Retina (tissue), 1 donor: ENCODE data around the gene RITA1.

Experiments
- DNase-seq: peaks from one replicate; pipeline ENCODE4 v3.0.0-alpha.2; 2016

The RITA1 gene

GRCh38 chr12:113154351-113154973 is 31.1 kb upstream of the RITA1 start:
- DNase-seq = peak; percentile 74

- DNase-seq = no peak
Observed at GRCh38 chr12:113155060-113155459, 30.5 kb upstream of the RITA1 start.

- DNase-seq = no peak
Observed at GRCh38 chr12:113155646-113156045, 29.9 kb upstream of the RITA1 start.

GRCh38 chr12:113157218-113157859 is 28.2 kb upstream of the RITA1 start:
- no peak for DNase-seq

GRCh38 chr12:113158439-113159203 is 26.9 kb upstream of the RITA1 start:
- DNase-seq = no peak

GRCh38 chr12:113159937-113160336 is 25.6 kb upstream of the RITA1 start:
- DNase-seq = no peak

GRCh38 chr12:113161415-113162016 is 24.0 kb upstream of the RITA1 start:
- peak; percentile 72 for DNase-seq

GRCh38 chr12:113162102-113163029 is 23.2 kb upstream of the RITA1 start:
- no peak for DNase-seq

GRCh38 chr12:113163030-113163360 is 22.5 kb upstream of the RITA1 start:
- DNase-seq = peak; percentile 34

GRCh38 chr12:113164014-113164413 is 21.5 kb upstream of the RITA1 start:
- no peak for DNase-seq

GRCh38 chr12:113165521-113166450 is 19.7 kb upstream of the RITA1 start:
- DNase-seq = no peak

GRCh38 chr12:113167868-113168267 is 17.7 kb upstream of the RITA1 start:
- no peak for DNase-seq

GRCh38 chr12:113169697-113170096 is 15.8 kb upstream of the RITA1 start:
- DNase-seq = no peak

- no peak for DNase-seq
Observed at GRCh38 chr12:113170457-113170856, 15.1 kb upstream of the RITA1 start.

GRCh38 chr12:113170926-113171325 is 14.6 kb upstream of the RITA1 start:
- DNase-seq = no peak

GRCh38 chr12:113171543-113171942 is 14.0 kb upstream of the RITA1 start:
- DNase-seq = no peak

- DNase-seq = no peak
Observed at GRCh38 chr12:113172185-113172584, 13.3 kb upstream of the RITA1 start.

GRCh38 chr12:113173081-113173698 is 12.3 kb upstream of the RITA1 start:
- no peak for DNase-seq

GRCh38 chr12:113174461-113175384 is 10.8 kb upstream of the RITA1 start:
- DNase-seq = peak; percentile 77

GRCh38 chr12:113179023-113179422 is 6.5 kb upstream of the RITA1 start:
- DNase-seq = no peak
